Peyer's patch (tissue), 4 donors: ENCODE data around the gene IFT122.
"Not testable (repeated sequence)": the region's sequence is repeated elsewhere in the genome, so short reads cannot be mapped to it uniquely, and the experiment has no call there.

Experiments used
- POLR2A ChIP-seq, 2 donors: fragments of 450-650 bp; IDR thresholded peaks; one replicate each; pipeline ENCODE4 v1.5.1; 2017; ENCODE audit warnings: antibody characterized with exemption in 2 of 2, mild to moderate bottlenecking in 2 of 2, moderate library complexity in 2 of 2
- TF ChIP-seq, protein P1 (sequence below), 6 experiments: fragments of 450-650 bp in 4 of 6; fragments of 200-600 bp in 2 of 6; sonication (generic) in 1 of 6; IDR thresholded peaks; one replicate each; pipeline ENCODE4 v1.5.1; 2017 to 2019; ENCODE audit warnings: antibody characterized with exemption in 6 of 6, mild to moderate bottlenecking in 3 of 6, moderate library complexity in 1 of 6

DNA sequence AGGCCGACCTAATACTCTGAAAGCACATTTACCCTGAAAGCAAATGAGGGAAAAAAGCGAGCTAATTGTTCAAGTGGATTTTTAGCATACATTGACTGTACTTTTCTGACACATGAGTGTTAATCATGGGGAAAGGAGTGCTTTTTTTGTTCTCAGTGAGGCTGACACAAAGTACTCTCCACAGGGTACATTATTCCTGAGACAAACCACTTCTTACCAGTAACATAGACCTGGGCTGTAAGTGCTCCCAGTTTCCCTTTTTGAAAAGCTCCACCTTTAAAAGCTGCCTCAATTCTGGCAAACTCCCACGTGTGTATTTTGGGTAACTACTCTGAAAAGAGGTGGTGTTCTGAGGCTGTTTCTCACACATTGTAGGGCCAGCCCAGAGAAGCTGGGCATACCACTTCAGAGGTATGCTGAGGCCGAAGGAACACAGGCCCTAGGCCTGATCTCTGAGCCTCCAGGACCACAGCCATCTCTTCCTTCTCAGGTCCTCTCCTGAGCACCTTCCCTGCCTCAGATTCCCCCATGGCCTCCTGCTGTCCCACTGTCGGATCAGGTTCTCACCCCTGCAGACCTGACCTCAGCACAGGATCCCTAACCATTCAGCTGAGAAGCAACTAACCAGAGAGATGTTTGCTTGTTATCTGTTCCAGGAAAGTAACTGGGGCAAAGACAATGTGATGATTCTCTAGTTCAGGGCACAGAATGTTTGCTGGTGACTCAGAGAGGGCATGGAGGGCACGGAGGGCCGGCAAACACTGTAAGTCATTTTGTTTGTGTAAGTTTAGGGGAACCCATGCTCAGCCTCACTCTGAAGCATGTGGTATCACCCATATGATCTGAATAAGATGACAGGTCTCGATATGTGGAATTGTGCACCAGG, 58.8 kb downstream of the IFT122 start:
- TF ChIP-seq, protein P1, sequence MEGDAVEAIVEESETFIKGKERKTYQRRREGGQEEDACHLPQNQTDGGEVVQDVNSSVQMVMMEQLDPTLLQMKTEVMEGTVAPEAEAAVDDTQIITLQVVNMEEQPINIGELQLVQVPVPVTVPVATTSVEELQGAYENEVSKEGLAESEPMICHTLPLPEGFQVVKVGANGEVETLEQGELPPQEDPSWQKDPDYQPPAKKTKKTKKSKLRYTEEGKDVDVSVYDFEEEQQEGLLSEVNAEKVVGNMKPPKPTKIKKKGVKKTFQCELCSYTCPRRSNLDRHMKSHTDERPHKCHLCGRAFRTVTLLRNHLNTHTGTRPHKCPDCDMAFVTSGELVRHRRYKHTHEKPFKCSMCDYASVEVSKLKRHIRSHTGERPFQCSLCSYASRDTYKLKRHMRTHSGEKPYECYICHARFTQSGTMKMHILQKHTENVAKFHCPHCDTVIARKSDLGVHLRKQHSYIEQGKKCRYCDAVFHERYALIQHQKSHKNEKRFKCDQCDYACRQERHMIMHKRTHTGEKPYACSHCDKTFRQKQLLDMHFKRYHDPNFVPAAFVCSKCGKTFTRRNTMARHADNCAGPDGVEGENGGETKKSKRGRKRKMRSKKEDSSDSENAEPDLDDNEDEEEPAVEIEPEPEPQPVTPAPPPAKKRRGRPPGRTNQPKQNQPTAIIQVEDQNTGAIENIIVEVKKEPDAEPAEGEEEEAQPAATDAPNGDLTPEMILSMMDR (IDR thresholded peaks at IDR 0.05): not testable (repeated sequence)
- not testable (repeated sequence) for TF ChIP-seq POLR2A (IDR thresholded peaks at IDR 0.05)
